ENCODE results near the gene TXK.

The TXK gene

DNA sequence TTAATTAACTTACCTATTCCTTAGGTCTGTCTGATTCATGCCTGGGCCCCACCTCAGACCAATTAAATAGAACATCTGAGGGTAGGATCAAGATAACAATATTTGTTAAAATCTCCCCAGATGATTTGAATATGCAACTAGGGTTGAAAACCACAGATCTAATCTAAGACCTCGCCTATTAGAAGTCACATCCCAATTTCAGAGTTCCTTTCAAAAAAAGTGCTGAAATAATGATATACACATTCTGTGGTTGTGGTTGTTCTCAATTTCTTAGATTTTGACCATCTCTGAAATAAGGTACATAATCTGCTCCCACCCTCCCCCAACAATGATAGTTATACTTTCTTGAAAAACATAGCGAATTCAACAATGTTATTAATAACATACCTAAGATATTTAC lies 89.8 kb downstream of the TXK start:
- H3K27ac ChIP-seq (ENCODE audit: low read depth in 2 of 2, low read length in 2 of 2) = no peak overlapping the region
- peaks cover 11 to 14% of the 10 kb centered on the region in 2 donors for H3K4me1 ChIP-seq (ENCODE audit: control insufficient read depth in 2 of 2, insufficient read depth in 2 of 2, low read length in 2 of 2)
- no peaks in the 10 kb centered on the region for H3K36me3 ChIP-seq (ENCODE audit: control insufficient read depth in 2 of 2, insufficient read depth in 2 of 2, low read length in 2 of 2)
- H3K27me3 ChIP-seq (ENCODE audit: control insufficient read depth in 2 of 2, insufficient read depth in 2 of 2, low read length in 2 of 2) = no peaks in the 10 kb centered on the region
- no peak overlapping the region for H3K4me3 ChIP-seq (ENCODE audit: low read length in 2 of 2)
- no peak overlapping the region for H3K9ac ChIP-seq (ENCODE audit: low read depth in 1 of 2, low read length in 2 of 2)
- H3K9me3 ChIP-seq (ENCODE audit: control insufficient read depth in 2 of 2, low read length in 2 of 2) = no peaks in the 10 kb centered on the region

DNA sequence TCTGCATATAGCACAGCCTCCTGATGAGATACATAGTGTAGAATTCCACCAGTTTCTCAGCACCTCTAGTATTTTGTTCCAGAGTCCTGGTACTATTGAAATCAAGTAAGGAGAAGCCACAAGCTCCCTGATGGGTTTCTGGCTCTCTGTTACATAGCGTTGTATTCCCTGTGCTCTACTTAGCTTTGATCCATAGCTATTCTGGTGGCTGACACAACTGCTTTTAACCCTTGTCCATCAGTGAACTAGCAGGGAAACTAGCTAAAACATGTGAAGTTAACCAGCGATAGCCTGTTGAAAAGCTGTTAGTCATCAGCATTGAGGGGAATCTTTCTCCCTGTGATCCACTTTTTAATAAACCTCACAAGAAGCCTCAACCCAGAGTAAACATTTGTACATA lies 90.5 kb downstream of the TXK start:
- Histone ChIP-seq H3K36me3 (ENCODE audit: control insufficient read depth in 2 of 2, insufficient read depth in 2 of 2, low read length in 2 of 2) (no peaks in the 10 kb centered on the region), H3K27ac (ENCODE audit: low read depth in 2 of 2, low read length in 2 of 2) (no peak overlapping the region), H3K9me3 (ENCODE audit: control insufficient read depth in 2 of 2, low read length in 2 of 2) (no peaks in the 10 kb centered on the region), H3K9ac (ENCODE audit: low read depth in 1 of 2, low read length in 2 of 2) (no peak overlapping the region), H3K27me3 (ENCODE audit: control insufficient read depth in 2 of 2, insufficient read depth in 2 of 2, low read length in 2 of 2) (no peaks in the 10 kb centered on the region), H3K4me1 (ENCODE audit: control insufficient read depth in 2 of 2, insufficient read depth in 2 of 2, low read length in 2 of 2) (peaks cover 11 to 14% of the 10 kb centered on the region in 2 donors), H3K4me3 (ENCODE audit: low read length in 2 of 2) (no peak overlapping the region)

DNA sequence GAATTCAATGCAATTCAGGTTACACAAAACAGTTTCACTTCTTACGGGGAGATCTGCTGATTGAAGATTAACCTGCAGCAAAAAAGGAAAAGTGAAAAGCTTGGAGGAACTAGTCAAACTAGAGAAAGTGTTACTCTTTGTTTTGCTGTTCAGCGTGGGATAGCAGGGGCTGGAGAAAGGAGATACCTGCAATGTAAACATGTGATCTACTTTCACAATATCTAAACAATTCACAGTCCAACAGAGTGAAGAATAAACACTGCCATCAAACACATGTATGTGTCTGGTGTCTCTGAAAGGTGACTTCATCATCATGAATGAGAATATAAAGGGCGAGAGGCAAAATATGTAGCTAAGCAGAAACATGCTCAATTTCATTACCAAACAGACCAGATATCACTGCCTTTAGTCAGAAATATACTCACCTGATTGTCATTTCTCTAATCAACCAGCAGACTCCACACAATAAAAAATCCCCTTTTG lies 91.0 kb downstream of the TXK start:
- H3K27ac ChIP-seq (ENCODE audit: low read depth in 2 of 2, low read length in 2 of 2) = no peak overlapping the region
- peaks cover 10 to 14% of the 10 kb centered on the region in 2 donors for H3K4me1 ChIP-seq (ENCODE audit: control insufficient read depth in 2 of 2, insufficient read depth in 2 of 2, low read length in 2 of 2)
- H3K36me3 ChIP-seq (ENCODE audit: control insufficient read depth in 2 of 2, insufficient read depth in 2 of 2, low read length in 2 of 2) = no peaks in the 10 kb centered on the region
- H3K4me3 ChIP-seq (ENCODE audit: low read length in 2 of 2) = no peak overlapping the region
- H3K9ac ChIP-seq (ENCODE audit: low read depth in 1 of 2, low read length in 2 of 2) = no peak overlapping the region
- H3K27me3 ChIP-seq (ENCODE audit: control insufficient read depth in 2 of 2, insufficient read depth in 2 of 2, low read length in 2 of 2) = no peaks in the 10 kb centered on the region
- no peaks in the 10 kb centered on the region for H3K9me3 ChIP-seq (ENCODE audit: control insufficient read depth in 2 of 2, low read length in 2 of 2)

DNA sequence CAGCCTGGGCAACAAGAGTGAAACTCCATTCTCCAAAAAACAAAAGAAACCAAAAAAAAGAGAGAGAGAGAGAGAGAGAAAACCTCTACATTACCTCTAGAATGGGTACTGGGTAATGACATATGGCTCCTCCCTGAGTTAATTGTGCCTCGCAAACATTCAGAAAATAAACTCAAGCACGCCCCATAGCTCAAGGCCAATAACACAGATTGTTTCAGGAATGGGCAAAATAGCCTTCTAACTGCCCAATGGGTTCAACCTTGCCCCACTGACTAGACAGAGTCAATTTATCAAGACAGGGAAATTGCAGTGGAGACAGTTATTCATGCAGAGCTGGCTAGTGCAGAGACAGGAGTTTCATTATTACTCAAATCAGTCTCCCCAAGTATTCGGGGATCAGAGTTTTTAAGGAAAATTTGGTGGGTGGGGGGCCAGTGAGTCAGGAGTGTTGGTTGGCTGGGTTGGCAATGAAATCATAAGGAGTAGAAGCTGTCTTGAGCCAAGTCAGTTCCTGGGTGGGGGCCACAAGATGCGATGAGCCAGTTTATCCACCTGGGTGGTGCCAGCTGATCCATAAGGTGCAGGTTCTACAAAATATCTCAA lies 92.4 kb downstream of the TXK start:
- H3K9me3 ChIP-seq (ENCODE audit: control insufficient read depth in 2 of 2, low read length in 2 of 2) = no peaks in the 10 kb centered on the region
- H3K4me3 ChIP-seq (ENCODE audit: low read length in 2 of 2) = no peak overlapping the region
- no peaks in the 10 kb centered on the region for H3K27me3 ChIP-seq (ENCODE audit: control insufficient read depth in 2 of 2, insufficient read depth in 2 of 2, low read length in 2 of 2)
- no peak overlapping the region for H3K27ac ChIP-seq (ENCODE audit: low read depth in 2 of 2, low read length in 2 of 2)
- no peaks in the 10 kb centered on the region for H3K36me3 ChIP-seq (ENCODE audit: control insufficient read depth in 2 of 2, insufficient read depth in 2 of 2, low read length in 2 of 2)
- H3K9ac ChIP-seq (ENCODE audit: low read depth in 1 of 2, low read length in 2 of 2) = no peak overlapping the region
- peaks cover 0 to 3% of the 10 kb centered on the region in 2 donors for H3K4me1 ChIP-seq (ENCODE audit: control insufficient read depth in 2 of 2, insufficient read depth in 2 of 2, low read length in 2 of 2)

DNA sequence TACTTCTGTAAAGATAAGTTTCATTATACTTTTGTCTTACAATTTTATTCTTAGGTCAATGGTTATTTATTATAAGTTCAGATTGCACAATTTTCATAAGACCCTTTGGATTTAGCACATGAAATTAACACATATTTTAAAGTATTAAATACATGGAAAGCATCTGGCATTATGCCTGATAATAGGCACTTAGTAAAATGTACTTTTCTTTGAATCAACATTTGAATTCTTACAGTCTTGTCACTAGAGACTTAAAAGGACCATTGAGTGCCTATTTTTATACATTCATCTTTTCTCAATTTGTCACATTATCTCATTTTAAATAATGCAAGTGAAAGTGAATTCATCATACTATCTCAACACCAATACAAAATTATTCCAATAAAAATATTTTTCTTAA lies 94.5 kb downstream of the TXK start:
- H3K4me1 ChIP-seq (ENCODE audit: control insufficient read depth in 2 of 2, insufficient read depth in 2 of 2, low read length in 2 of 2) = peaks cover 0 to 3% of the 10 kb centered on the region in 2 donors
- no peaks in the 10 kb centered on the region for H3K9me3 ChIP-seq (ENCODE audit: control insufficient read depth in 2 of 2, low read length in 2 of 2)
- peaks cover 2 to 7% of the 10 kb centered on the region in 2 donors for H3K36me3 ChIP-seq (ENCODE audit: control insufficient read depth in 2 of 2, insufficient read depth in 2 of 2, low read length in 2 of 2)
- no peak overlapping the region for H3K4me3 ChIP-seq (ENCODE audit: low read length in 2 of 2)
- no peak overlapping the region for H3K27ac ChIP-seq (ENCODE audit: low read depth in 2 of 2, low read length in 2 of 2)
- no peaks in the 10 kb centered on the region for H3K27me3 ChIP-seq (ENCODE audit: control insufficient read depth in 2 of 2, insufficient read depth in 2 of 2, low read length in 2 of 2)
- no peak overlapping the region for H3K9ac ChIP-seq (ENCODE audit: low read depth in 1 of 2, low read length in 2 of 2)

DNA sequence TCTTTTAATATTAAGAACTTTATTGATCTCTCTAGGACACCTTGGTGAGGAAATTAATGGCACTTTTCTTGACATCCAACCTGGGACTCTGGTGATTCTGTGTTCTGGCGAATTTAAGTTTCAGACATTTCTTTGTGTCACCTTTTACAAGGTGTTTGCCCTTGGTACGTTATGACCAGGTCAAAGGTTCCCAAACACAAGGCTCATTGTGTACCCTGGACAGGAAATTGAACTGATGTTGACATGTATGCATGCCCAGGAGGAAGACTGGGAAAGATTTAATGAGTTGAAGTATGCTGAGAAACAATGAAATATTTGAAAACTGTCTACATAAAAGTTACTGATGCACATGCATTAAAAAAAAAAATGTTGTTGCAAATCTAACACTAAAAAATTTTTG lies 95.4 kb downstream of the TXK start:
- Histone ChIP-seq H3K36me3 (ENCODE audit: control insufficient read depth in 2 of 2, insufficient read depth in 2 of 2, low read length in 2 of 2) (peaks cover 2 to 8% of the 10 kb centered on the region in 2 donors), H3K27me3 (ENCODE audit: control insufficient read depth in 2 of 2, insufficient read depth in 2 of 2, low read length in 2 of 2) (no peaks in the 10 kb centered on the region), H3K4me3 (ENCODE audit: low read length in 2 of 2) (no peak overlapping the region), H3K9ac (ENCODE audit: low read depth in 1 of 2, low read length in 2 of 2) (no peak overlapping the region), H3K9me3 (ENCODE audit: control insufficient read depth in 2 of 2, low read length in 2 of 2) (no peaks in the 10 kb centered on the region), H3K27ac (ENCODE audit: low read depth in 2 of 2, low read length in 2 of 2) (no peak overlapping the region), H3K4me1 (ENCODE audit: control insufficient read depth in 2 of 2, insufficient read depth in 2 of 2, low read length in 2 of 2) (peaks cover 0 to 4% of the 10 kb centered on the region in 2 donors)

DNA sequence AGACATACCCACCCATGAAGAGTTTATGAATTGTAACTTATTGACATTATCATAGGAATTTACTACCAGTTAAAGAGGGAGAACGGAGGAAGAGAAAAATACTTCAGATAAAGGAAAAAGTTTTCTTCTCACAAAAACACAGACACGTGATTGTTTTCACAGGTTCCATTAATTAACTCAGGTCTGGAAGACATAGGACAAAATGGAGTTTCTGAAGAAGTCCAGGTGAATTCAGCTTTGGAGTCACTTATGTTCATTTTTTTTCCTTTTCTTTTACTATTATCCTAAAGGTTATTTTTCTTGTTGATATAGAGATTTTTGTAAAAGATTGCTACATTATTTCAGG lies 97.0 kb downstream of the TXK start:
- peaks cover 2 to 8% of the 10 kb centered on the region in 2 donors for H3K36me3 ChIP-seq (ENCODE audit: control insufficient read depth in 2 of 2, insufficient read depth in 2 of 2, low read length in 2 of 2)
- no peak overlapping the region for H3K27ac ChIP-seq (ENCODE audit: low read depth in 2 of 2, low read length in 2 of 2)
- H3K9ac ChIP-seq (ENCODE audit: low read depth in 1 of 2, low read length in 2 of 2) = no peak overlapping the region
- H3K4me3 ChIP-seq (ENCODE audit: low read length in 2 of 2) = no peak overlapping the region
- H3K4me1 ChIP-seq (ENCODE audit: control insufficient read depth in 2 of 2, insufficient read depth in 2 of 2, low read length in 2 of 2) = peaks cover 11 to 14% of the 10 kb centered on the region in 2 donors
- H3K9me3 ChIP-seq (ENCODE audit: control insufficient read depth in 2 of 2, low read length in 2 of 2) = no peaks in the 10 kb centered on the region
- H3K27me3 ChIP-seq (ENCODE audit: control insufficient read depth in 2 of 2, insufficient read depth in 2 of 2, low read length in 2 of 2) = no peaks in the 10 kb centered on the region

DNA sequence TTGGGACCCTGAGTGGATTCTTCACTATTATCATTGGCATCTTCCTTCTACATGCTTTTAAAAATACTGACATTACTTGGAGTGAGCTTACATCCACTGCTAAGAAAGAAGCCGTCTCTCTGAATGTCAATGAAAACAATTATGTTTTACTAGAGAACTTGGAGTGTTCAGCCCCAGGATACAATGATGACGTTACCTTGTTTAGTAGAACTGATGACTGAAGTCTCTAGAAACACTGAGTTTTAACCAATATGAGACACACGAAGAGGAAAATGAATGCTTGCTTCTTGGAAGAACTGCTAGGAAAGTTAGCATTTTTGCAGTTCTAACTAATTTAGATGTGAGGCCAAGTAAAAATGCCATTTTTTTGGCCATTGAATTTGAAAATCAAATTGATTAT lies 98.1 kb downstream of the TXK start:
- peaks cover 11 to 18% of the 10 kb centered on the region in 2 donors for H3K4me1 ChIP-seq (ENCODE audit: control insufficient read depth in 2 of 2, insufficient read depth in 2 of 2, low read length in 2 of 2)
- peaks cover 2 to 8% of the 10 kb centered on the region in 2 donors for H3K36me3 ChIP-seq (ENCODE audit: control insufficient read depth in 2 of 2, insufficient read depth in 2 of 2, low read length in 2 of 2)
- H3K27me3 ChIP-seq (ENCODE audit: control insufficient read depth in 2 of 2, insufficient read depth in 2 of 2, low read length in 2 of 2) = no peaks in the 10 kb centered on the region
- H3K27ac ChIP-seq (ENCODE audit: low read depth in 2 of 2, low read length in 2 of 2) = no peak overlapping the region
- H3K9me3 ChIP-seq (ENCODE audit: control insufficient read depth in 2 of 2, low read length in 2 of 2) = no peaks in the 10 kb centered on the region
- no peak overlapping the region for H3K4me3 ChIP-seq (ENCODE audit: low read length in 2 of 2)
- H3K9ac ChIP-seq (ENCODE audit: low read depth in 1 of 2, low read length in 2 of 2) = no peak overlapping the region

DNA sequence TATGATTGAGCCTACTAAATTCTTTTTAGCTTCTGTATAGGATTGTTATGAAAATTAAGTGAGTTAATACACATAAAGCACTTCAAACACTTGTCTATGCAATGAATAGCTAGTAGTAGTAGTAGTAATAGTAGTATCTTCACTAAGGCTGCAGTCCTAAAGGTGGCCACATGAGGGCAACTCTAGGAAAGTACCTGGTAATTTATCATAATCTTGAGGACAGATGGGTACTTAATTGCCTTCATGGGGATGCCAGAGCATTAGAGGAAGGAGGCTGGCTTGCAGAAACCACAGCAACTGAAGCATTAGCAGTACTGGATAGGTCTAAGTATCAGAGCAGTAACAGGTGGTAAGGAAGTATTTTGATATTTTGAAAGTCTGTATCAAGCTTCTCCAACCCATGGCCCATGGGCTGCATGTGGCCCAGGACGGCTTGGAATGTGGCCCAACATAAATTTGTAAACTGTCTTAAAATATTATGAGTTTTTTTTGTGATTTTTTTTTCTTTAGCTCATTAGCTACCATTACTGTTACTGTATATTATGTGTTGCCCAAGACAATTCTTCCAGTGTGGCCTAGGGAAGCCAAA lies 100.1 kb downstream of the TXK start:
- Histone ChIP-seq H3K9me3 (ENCODE audit: control insufficient read depth in 2 of 2, low read length in 2 of 2) (no peaks in the 10 kb centered on the region), H3K36me3 (ENCODE audit: control insufficient read depth in 2 of 2, insufficient read depth in 2 of 2, low read length in 2 of 2) (peaks cover 2 to 8% of the 10 kb centered on the region in 2 donors), H3K4me3 (ENCODE audit: low read length in 2 of 2) (no peak overlapping the region), H3K27ac (ENCODE audit: low read depth in 2 of 2, low read length in 2 of 2) (no peak overlapping the region), H3K4me1 (ENCODE audit: control insufficient read depth in 2 of 2, insufficient read depth in 2 of 2, low read length in 2 of 2) (peaks cover 11 to 18% of the 10 kb centered on the region in 2 donors), H3K27me3 (ENCODE audit: control insufficient read depth in 2 of 2, insufficient read depth in 2 of 2, low read length in 2 of 2) (no peaks in the 10 kb centered on the region), H3K9ac (ENCODE audit: low read depth in 1 of 2, low read length in 2 of 2) (no peak overlapping the region)

DNA sequence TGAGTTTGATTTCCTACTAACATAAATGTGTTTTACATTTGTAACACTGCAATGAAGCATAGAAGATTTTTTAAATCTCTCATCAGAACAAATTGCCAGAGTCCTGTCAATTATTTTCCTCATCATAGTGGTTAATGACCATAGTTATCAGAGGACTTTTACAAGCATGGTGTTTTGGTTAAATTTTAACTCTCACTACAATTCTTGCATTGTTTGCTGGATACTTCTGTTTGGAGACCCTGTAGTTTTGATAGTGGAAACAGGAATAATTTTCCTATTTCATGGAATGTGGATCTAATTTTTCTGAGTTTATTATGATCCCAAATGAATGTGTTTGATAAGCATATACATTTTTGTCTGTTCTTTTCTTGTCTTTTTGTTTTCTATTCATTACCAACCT lies 100.6 kb downstream of the TXK start:
- Histone ChIP-seq H3K27me3 (ENCODE audit: control insufficient read depth in 2 of 2, insufficient read depth in 2 of 2, low read length in 2 of 2) (no peaks in the 10 kb centered on the region), H3K27ac (ENCODE audit: low read depth in 2 of 2, low read length in 2 of 2) (no peak overlapping the region), H3K4me3 (ENCODE audit: low read length in 2 of 2) (no peak overlapping the region), H3K36me3 (ENCODE audit: control insufficient read depth in 2 of 2, insufficient read depth in 2 of 2, low read length in 2 of 2) (peaks cover 2 to 8% of the 10 kb centered on the region in 2 donors), H3K4me1 (ENCODE audit: control insufficient read depth in 2 of 2, insufficient read depth in 2 of 2, low read length in 2 of 2) (peaks cover 11 to 18% of the 10 kb centered on the region in 2 donors), H3K9ac (ENCODE audit: low read depth in 1 of 2, low read length in 2 of 2) (no peak overlapping the region), H3K9me3 (ENCODE audit: control insufficient read depth in 2 of 2, low read length in 2 of 2) (no peaks in the 10 kb centered on the region)
